Fibroblast of skin of left quadriceps (primary cell): ENCODE results near the gene LYPD5.
A peak's percentile ranks its signal among the peaks of the same experiment; 100 is the strongest.
"Not testable (repeated sequence)": the region's sequence is repeated elsewhere in the genome, so short reads cannot be mapped to it uniquely, and the experiment has no call there.

ENCODE experiments used
- DNase-seq, 2 experiments: peaks; one replicate each; pipeline ENCODE4 v3.0.0-alpha.2; 2013; ENCODE audit warnings: low read depth in 2 of 2

Gene LYPD5, protein sequence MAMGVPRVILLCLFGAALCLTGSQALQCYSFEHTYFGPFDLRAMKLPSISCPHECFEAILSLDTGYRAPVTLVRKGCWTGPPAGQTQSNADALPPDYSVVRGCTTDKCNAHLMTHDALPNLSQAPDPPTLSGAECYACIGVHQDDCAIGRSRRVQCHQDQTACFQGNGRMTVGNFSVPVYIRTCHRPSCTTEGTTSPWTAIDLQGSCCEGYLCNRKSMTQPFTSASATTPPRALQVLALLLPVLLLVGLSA

GRCh38 chr19:43802216-43802951 is at the start of gene LYPD5:
Gene LYPD5 (minus strand): TSS chr19:43802447. CDS start chr19:43802380, 67 bp downstream.
- DNase-seq, result no peak

- no peak for DNase-seq
Observed at GRCh38 chr19:43848821-43849220, 46.6 kb upstream of the LYPD5 start.

- no peak for DNase-seq
Observed at GRCh38 chr19:43847884-43848283, 45.6 kb upstream of the LYPD5 start.

DNA sequence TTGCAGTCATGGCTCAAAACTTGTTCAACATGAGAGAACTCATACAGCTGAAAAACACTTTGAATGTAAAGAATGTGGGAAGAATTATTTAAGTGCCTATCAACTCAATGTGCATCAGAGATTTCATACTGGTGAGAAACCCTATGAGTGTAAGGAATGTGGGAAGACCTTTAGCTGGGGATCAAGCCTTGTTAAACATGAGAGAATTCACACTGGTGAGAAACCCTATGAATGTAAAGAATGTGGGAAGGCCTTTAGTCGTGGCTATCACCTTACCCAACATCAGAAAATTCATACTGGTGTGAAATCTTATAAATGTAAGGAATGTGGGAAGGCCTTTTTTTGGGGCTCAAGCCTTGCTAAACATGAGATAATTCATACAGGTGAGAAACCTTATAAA is 45.0 kb upstream of the LYPD5 start:
- DNase-seq, result no peak

DNA sequence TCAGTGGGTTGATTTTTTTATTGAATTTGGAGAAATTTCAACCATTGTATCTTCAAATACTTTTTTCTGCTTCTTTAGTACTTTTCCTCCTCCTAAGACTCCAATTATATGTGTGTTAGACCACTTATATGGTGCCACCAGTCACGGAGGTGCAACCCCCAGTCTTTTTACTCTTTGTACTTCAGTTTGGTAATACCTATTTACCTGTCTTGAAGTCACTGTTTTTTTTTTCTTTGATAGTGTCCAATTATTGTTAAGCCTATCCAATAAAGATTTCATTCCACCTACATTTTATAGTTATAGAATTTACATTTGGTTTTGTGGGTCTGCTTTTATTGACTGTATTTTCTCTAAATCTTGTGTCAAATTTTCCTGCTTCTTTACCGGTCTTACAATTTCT is 39.8 kb upstream of the LYPD5 start:
- no peak for DNase-seq

DNA sequence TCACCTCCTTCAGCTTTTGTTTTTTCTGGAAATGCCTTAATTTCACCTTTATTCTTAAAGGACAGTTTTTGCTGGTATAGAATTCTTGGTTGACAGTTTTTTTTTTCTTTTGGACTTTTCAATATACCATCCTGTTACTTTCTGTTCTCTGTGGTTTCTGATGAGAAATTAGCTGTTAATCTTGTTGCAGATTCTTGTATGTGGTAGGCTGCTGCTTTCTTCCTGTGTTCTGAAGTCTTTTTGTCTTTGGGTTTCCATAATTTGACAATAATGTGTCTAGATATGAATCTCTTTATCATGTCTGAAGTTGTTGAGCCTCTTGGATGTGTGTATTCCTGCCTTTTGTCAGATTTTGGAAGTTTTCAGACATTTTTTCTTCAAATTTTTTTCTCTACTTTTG is 36.9 kb upstream of the LYPD5 start:
- no peak for DNase-seq

GRCh38 chr19:43826787-43827754 is 24.8 kb upstream of the LYPD5 start, which contains the start of gene ZNF283:
Gene ZNF283 (plus strand): TSS chr19:43827321. CDS start chr19:43833505, 6,184 bp downstream.
- peak; percentile 69 to 70 for DNase-seq

GRCh38 chr19:43824572-43824971 is 22.3 kb upstream of the LYPD5 start:
- DNase-seq, result not testable (repeated sequence)

DNA sequence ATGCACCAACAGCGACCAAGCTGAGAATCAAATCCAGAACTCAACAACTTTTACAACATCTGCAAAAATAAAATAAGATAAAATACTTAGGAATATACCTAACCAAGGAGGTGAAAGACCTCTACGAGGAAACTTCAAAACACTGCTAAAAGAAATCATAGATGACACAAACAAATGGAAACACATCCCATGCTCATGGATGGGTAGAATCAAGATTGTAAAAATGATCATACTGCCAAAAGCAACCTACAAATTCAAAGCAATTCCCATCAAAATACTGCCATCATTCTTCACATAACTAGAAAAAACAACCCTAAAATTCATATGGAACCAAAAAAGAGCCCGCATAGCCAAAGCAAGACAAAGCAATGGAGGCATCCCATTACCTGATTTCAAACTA is 21.6 kb upstream of the LYPD5 start:
- DNase-seq, result not testable (repeated sequence)

DNA sequence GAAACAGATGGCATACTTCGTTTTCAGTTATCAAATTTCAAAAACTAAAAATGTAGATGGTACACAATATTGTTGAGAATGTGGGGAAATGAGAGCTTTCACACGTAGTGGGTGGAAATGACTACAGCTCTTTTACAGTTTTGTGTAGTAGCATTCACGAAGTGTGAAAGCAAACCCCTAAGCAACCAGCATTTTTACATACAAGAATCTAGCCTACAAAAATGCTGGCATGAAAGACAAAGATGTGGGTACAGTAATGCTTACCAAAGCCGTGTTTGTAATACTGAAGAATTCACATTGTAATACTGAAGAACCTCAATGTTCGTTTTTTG is 18.6 kb upstream of the LYPD5 start:
- no peak for DNase-seq

GRCh38 chr19:43820098-43820883 is 18.0 kb upstream of the LYPD5 start:
- DNase-seq, result peak in 1 of 2 experiments; percentile 6

DNA sequence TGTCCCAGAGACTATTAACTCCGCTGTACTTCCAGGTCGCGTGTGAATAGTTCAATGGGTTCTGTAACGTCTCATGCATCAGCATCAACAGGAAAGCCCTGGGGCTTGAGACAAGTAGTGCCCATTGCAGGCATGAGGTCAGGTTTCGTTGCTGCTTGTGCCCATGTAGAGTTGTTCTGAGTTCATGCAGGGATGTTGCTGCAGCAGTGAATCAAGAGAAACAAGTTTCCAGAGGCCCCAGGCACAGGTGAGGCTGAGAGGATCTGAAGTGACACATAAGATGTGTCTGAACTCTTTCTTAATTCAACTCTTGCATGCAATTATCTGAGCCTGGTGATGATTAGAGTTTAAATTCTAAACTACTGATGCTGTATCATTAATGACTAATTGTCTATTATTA is 16.3 kb upstream of the LYPD5 start:
- DNase-seq, result no peak

DNA sequence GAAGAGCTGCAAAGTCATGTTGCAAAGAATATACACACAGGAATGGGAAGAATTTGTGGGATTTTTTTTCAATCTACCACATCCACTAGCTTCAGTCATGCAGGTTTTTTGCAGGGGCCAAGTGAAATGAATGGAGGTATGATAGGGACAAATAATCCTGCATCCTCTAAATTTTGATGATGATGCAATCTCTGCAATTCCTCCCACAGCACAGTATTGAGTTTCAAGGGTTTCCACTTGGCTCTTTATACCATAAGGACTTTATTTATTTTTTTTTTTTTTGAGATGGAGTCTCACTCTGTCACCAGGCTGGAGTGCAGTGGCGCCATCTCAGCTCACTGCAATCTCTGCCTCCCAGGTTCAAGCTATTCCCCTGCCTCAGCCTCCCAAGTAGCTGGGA is 15.2 kb upstream of the LYPD5 start:
- DNase-seq, result not testable (repeated sequence)

DNA sequence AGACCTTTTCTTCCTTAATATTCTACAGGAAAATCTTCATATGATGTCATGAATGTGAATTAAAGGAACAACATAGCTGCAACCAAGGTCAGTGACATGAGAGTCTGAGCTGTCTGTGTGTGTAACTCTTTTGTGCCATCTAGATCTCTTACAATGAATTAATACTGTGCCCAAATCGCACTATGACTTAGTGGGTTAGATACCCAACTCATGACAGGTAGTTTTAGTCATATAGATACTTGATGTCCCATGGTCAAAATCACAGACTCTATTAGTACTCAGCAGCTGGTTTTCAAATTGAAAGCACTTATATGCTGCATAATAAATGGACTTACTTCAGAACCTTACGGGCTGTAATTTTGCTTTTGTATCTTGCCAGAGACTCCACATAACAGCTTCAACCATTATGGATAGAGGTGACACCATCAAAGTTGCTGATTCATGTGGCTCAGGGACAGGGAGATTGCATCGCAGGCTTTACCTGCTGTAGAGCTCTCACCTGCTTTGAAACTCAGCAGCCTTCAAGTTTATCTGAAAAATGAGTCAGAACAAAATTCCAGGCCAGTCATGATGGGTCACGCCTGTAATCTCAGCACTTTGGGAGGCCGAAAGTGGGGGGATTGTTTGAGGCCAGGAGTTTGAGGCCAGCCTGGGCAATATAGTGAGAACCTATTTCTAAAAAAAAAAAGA is 12.6 kb upstream of the LYPD5 start:
- no peak for DNase-seq

DNA sequence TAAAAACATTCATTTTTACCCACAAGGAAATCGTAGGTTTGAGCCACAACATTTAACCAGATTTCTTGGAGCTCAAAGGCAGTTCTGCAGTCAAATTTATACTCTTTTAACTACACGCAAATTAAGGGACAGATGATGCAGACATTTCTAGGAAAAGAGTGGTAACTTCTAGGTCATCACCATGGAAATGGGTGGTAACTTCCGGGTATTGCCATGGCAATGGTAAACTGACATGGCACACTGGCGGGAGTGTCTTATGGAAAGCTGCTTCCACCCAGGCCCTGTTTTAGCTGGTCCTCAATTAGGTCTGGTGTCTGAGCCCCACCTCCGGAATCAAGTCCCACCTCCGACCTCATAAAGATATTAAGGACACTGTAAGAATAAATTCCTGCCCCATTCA is 10.4 kb upstream of the LYPD5 start:
- DNase-seq, result no peak

- DNase-seq, result no peak
Observed at GRCh38 chr19:43812259-43812658, 10.0 kb upstream of the LYPD5 start.

- DNase-seq, result no peak
Observed at GRCh38 chr19:43811837-43812236, 9.6 kb upstream of the LYPD5 start.

GRCh38 chr19:43809762-43810696 is 7.8 kb upstream of the LYPD5 start:
- DNase-seq, result peak; percentile 20 to 21

DNA sequence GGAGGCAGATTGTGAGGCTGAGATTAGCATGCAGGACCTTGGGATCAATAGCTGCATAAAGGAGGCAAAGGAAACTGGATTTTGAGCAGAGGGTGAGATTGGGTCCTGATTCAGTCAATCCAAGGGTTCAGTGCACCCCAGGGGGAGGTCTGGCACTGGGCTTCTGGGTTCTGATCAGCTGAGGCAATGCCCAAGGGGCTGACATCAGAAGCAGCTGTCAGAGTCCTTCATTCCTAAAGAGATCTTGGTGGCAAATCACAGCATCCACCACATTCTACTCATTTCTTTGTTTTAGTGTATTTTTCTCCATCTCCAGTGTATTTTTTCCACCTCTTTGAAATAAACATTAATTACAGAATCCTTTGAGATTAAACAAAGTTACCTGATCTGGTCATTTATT is 5.4 kb upstream of the LYPD5 start:
- no peak for DNase-seq

DNA sequence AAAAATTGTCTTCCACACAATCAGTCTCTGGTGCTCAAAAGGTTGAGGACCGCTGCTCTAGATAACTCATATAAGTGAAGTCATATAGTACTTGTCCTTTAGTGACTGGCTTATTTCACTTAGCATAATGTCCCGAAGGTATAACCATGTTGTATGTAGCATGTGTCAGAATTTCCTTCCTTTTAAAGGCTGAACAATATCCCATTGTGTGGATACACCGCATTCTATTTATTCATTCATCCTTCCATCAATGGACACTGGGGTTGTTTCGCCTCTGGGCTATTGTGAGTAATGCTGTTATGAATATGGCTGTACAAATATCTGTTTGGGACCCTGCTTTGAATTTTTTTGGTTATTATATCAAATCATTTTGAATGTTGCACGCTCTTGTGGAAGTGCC is 4.6 kb upstream of the LYPD5 start:
- DNase-seq, result no peak
